ENCODE measurements around the gene KDM1A.

KDM1A gene

GRCh38 chr1:23069149-23069548 lies 49.9 kb downstream of the KDM1A start:
- no peaks in the 10 kb centered on the region for H3K4me1 Mint-ChIP-seq (ENCODE audit: low read depth)
- H3K4me3 Mint-ChIP-seq: no peak overlapping the region
- H3K9me3 Mint-ChIP-seq: no peaks in the 10 kb centered on the region
- DNase-seq (ENCODE audit: low spot score): no peak
- H3K27me3 Mint-ChIP-seq (ENCODE audit: low read depth): no peaks in the 10 kb centered on the region
- H3K27ac Mint-ChIP-seq: no peak overlapping the region
- H3K36me3 Mint-ChIP-seq (ENCODE audit: low read depth): peaks cover 45% of the 10 kb centered on the region

GRCh38 chr1:23069675-23070074 lies 50.4 kb downstream of the KDM1A start:
- H3K36me3 Mint-ChIP-seq (ENCODE audit: low read depth): peaks cover 45% of the 10 kb centered on the region
- no peaks in the 10 kb centered on the region for H3K9me3 Mint-ChIP-seq
- H3K4me1 Mint-ChIP-seq (ENCODE audit: low read depth): peaks cover under 1% of the 10 kb centered on the region
- no peak overlapping the region for H3K4me3 Mint-ChIP-seq
- H3K27me3 Mint-ChIP-seq (ENCODE audit: low read depth): no peaks in the 10 kb centered on the region
- H3K27ac Mint-ChIP-seq: no peak overlapping the region
- DNase-seq (ENCODE audit: low spot score): no peak

GRCh38 chr1:23074012-23074411 lies 54.7 kb downstream of the KDM1A start:
- Mint-ChIP-seq H3K36me3 (ENCODE audit: low read depth) (peaks cover 39% of the 10 kb centered on the region), H3K27me3 (ENCODE audit: low read depth) (no peaks in the 10 kb centered on the region), H3K4me3 (no peak overlapping the region), H3K4me1 (ENCODE audit: low read depth) (peaks cover 1% of the 10 kb centered on the region), H3K27ac (no peak overlapping the region), H3K9me3 (no peaks in the 10 kb centered on the region)
- DNase-seq (ENCODE audit: low spot score): no peak

- no peak overlapping the region for H3K27ac Mint-ChIP-seq
- no peak for DNase-seq (ENCODE audit: low spot score)
- no peaks in the 10 kb centered on the region for H3K27me3 Mint-ChIP-seq (ENCODE audit: low read depth)
- H3K9me3 Mint-ChIP-seq: no peaks in the 10 kb centered on the region
- H3K36me3 Mint-ChIP-seq (ENCODE audit: low read depth): peaks cover 40% of the 10 kb centered on the region
- peaks cover 1% of the 10 kb centered on the region for H3K4me1 Mint-ChIP-seq (ENCODE audit: low read depth)
- H3K4me3 Mint-ChIP-seq: no peak overlapping the region
Measured at GRCh38 chr1:23079025-23079424, 59.8 kb downstream of the KDM1A start.

- Mint-ChIP-seq H3K27ac (no peak overlapping the region), H3K27me3 (ENCODE audit: low read depth) (no peaks in the 10 kb centered on the region), H3K36me3 (ENCODE audit: low read depth) (peaks cover 41% of the 10 kb centered on the region), H3K4me1 (ENCODE audit: low read depth) (no peaks in the 10 kb centered on the region), H3K9me3 (no peaks in the 10 kb centered on the region), H3K4me3 (no peak overlapping the region)
- DNase-seq (ENCODE audit: low spot score): no peak
Measured at GRCh38 chr1:23080885-23081284, 61.6 kb downstream of the KDM1A start.

- Mint-ChIP-seq H3K4me1 (ENCODE audit: low read depth) (no peaks in the 10 kb centered on the region), H3K27ac (no peak overlapping the region), H3K9me3 (no peaks in the 10 kb centered on the region), H3K27me3 (ENCODE audit: low read depth) (no peaks in the 10 kb centered on the region), H3K36me3 (ENCODE audit: low read depth) (peaks cover 41% of the 10 kb centered on the region), H3K4me3 (no peak overlapping the region)
- DNase-seq (ENCODE audit: low spot score): no peak
Measured at GRCh38 chr1:23081376-23081775, 62.1 kb downstream of the KDM1A start.

GRCh38 chr1:23083714-23084480 lies 64.6 kb downstream of the KDM1A start:
- H3K4me3 Mint-ChIP-seq: no peak overlapping the region
- no peak overlapping the region for H3K27ac Mint-ChIP-seq
- H3K9me3 Mint-ChIP-seq: no peaks in the 10 kb centered on the region
- DNase-seq (ENCODE audit: low spot score): no peak
- no peaks in the 10 kb centered on the region for H3K4me1 Mint-ChIP-seq (ENCODE audit: low read depth)
- peaks cover 37% of the 10 kb centered on the region for H3K36me3 Mint-ChIP-seq (ENCODE audit: low read depth)
- no peaks in the 10 kb centered on the region for H3K27me3 Mint-ChIP-seq (ENCODE audit: low read depth)

GRCh38 chr1:23084880-23085279 lies 65.6 kb downstream of the KDM1A start:
- no peaks in the 10 kb centered on the region for H3K9me3 Mint-ChIP-seq
- DNase-seq (ENCODE audit: low spot score): no peak
- H3K27ac Mint-ChIP-seq: no peak overlapping the region
- H3K36me3 Mint-ChIP-seq (ENCODE audit: low read depth): peaks cover 36% of the 10 kb centered on the region
- H3K4me1 Mint-ChIP-seq (ENCODE audit: low read depth): no peaks in the 10 kb centered on the region
- no peak overlapping the region for H3K4me3 Mint-ChIP-seq
- H3K27me3 Mint-ChIP-seq (ENCODE audit: low read depth): no peaks in the 10 kb centered on the region

GRCh38 chr1:23085696-23086095 lies 66.4 kb downstream of the KDM1A start:
- Mint-ChIP-seq H3K4me1 (ENCODE audit: low read depth) (no peaks in the 10 kb centered on the region), H3K4me3 (no peak overlapping the region), H3K36me3 (ENCODE audit: low read depth) (peaks cover 28% of the 10 kb centered on the region), H3K27ac (no peak overlapping the region), H3K27me3 (ENCODE audit: low read depth) (no peaks in the 10 kb centered on the region), H3K9me3 (no peaks in the 10 kb centered on the region)
- DNase-seq (ENCODE audit: low spot score): no peak

- Mint-ChIP-seq H3K36me3 (ENCODE audit: low read depth) (peaks cover 16% of the 10 kb centered on the region), H3K27me3 (ENCODE audit: low read depth) (no peaks in the 10 kb centered on the region), H3K4me3 (no peak overlapping the region), H3K4me1 (ENCODE audit: low read depth) (no peaks in the 10 kb centered on the region), H3K27ac (no peak overlapping the region), H3K9me3 (no peaks in the 10 kb centered on the region)
- no peak for DNase-seq (ENCODE audit: low spot score)
Measured at GRCh38 chr1:23088027-23088426, 68.8 kb downstream of the KDM1A start.

GRCh38 chr1:23090056-23090455 lies 70.8 kb downstream of the KDM1A start:
- no peak overlapping the region for H3K4me3 Mint-ChIP-seq
- H3K27ac Mint-ChIP-seq: no peak overlapping the region
- no peak for DNase-seq (ENCODE audit: low spot score)
- H3K9me3 Mint-ChIP-seq: no peaks in the 10 kb centered on the region
- no peaks in the 10 kb centered on the region for H3K27me3 Mint-ChIP-seq (ENCODE audit: low read depth)
- H3K4me1 Mint-ChIP-seq (ENCODE audit: low read depth): no peaks in the 10 kb centered on the region
- H3K36me3 Mint-ChIP-seq (ENCODE audit: low read depth): peaks cover 18% of the 10 kb centered on the region

GRCh38 chr1:23091545-23091944 lies 72.3 kb downstream of the KDM1A start:
- DNase-seq (ENCODE audit: low spot score): no peak
- H3K36me3 Mint-ChIP-seq (ENCODE audit: low read depth): peaks cover 17% of the 10 kb centered on the region
- H3K27ac Mint-ChIP-seq: no peak overlapping the region
- no peaks in the 10 kb centered on the region for H3K9me3 Mint-ChIP-seq
- H3K4me3 Mint-ChIP-seq: no peak overlapping the region
- no peaks in the 10 kb centered on the region for H3K4me1 Mint-ChIP-seq (ENCODE audit: low read depth)
- H3K27me3 Mint-ChIP-seq (ENCODE audit: low read depth): no peaks in the 10 kb centered on the region

GRCh38 chr1:23092447-23092846 lies 73.2 kb downstream of the KDM1A start:
- Mint-ChIP-seq H3K27ac (no peak overlapping the region), H3K27me3 (ENCODE audit: low read depth) (no peaks in the 10 kb centered on the region), H3K36me3 (ENCODE audit: low read depth) (peaks cover 17% of the 10 kb centered on the region), H3K4me3 (no peak overlapping the region), H3K9me3 (no peaks in the 10 kb centered on the region), H3K4me1 (ENCODE audit: low read depth) (no peaks in the 10 kb centered on the region)
- DNase-seq (ENCODE audit: low spot score): no peak

GRCh38 chr1:23097316-23097715 lies 78.0 kb downstream of the KDM1A start:
- Mint-ChIP-seq H3K9me3 (no peaks in the 10 kb centered on the region), H3K36me3 (ENCODE audit: low read depth) (peaks cover 10% of the 10 kb centered on the region), H3K27ac (no peak overlapping the region), H3K4me3 (no peak overlapping the region), H3K4me1 (ENCODE audit: low read depth) (peaks cover 26% of the 10 kb centered on the region), H3K27me3 (ENCODE audit: low read depth) (no peaks in the 10 kb centered on the region)
- no peak for DNase-seq (ENCODE audit: low spot score)
